Fibroblast of lung (primary cell): Measurements from ENCODE around the gene AQP2.

Experiments used
- CTCF ChIP-seq, 2 donors: IDR thresholded peaks in 1 of 2; conservative IDR thresholded peaks in 1 of 2; 1 replicate in 1 of 2; 2 replicates in 1 of 2; pipeline ENCODE4 v1.5.1; 2011 to 2012; ENCODE audit warnings: low read length in 2 of 2, control low read depth in 1 of 2, inconsistent platforms in 1 of 2, low read depth in 1 of 2, mild to moderate bottlenecking in 1 of 2
- EZH2 ChIP-seq: IDR thresholded peaks from 2 replicates; pipeline ENCODE4 v1.5.1; 2012; ENCODE audit warnings: low read length, control low read depth, mild to moderate bottlenecking; ENCODE audit errors: missing control alignments

- no peak for TF ChIP-seq CTCF (conservative IDR thresholded peaks at IDR 0.05 in 1 of 2, IDR thresholded peaks at IDR 0.05 in 1 of 2; ENCODE audit: low read depth in 1 of 2, low read length in 2 of 2)
- TF ChIP-seq EZH2: no peak
Measured at GRCh38 chr12:49930515-49931288, 19.8 kb upstream of the AQP2 start.
